ENCODE results near the gene ASAP2.
"Not testable (repeated sequence)": the region's sequence is repeated elsewhere in the genome, so short reads cannot be mapped to it uniquely, and the experiment has no call there.

ASAP2 gene

GRCh38 chr2:9392898-9393765 is 186.5 kb downstream of the ASAP2 start:
- no peak for DNase-seq (ENCODE audit: low read depth)
- H3K4me3 ChIP-seq (ENCODE audit: low read depth, low read length): no peak overlapping the region
- TF ChIP-seq, protein P1, sequence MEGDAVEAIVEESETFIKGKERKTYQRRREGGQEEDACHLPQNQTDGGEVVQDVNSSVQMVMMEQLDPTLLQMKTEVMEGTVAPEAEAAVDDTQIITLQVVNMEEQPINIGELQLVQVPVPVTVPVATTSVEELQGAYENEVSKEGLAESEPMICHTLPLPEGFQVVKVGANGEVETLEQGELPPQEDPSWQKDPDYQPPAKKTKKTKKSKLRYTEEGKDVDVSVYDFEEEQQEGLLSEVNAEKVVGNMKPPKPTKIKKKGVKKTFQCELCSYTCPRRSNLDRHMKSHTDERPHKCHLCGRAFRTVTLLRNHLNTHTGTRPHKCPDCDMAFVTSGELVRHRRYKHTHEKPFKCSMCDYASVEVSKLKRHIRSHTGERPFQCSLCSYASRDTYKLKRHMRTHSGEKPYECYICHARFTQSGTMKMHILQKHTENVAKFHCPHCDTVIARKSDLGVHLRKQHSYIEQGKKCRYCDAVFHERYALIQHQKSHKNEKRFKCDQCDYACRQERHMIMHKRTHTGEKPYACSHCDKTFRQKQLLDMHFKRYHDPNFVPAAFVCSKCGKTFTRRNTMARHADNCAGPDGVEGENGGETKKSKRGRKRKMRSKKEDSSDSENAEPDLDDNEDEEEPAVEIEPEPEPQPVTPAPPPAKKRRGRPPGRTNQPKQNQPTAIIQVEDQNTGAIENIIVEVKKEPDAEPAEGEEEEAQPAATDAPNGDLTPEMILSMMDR (IDR thresholded peaks at IDR 0.05; ENCODE audit: insufficient read depth, low read depth, low read length, missing control alignments): no peak

- TF ChIP-seq, protein P1 (IDR thresholded peaks at IDR 0.05; ENCODE audit: insufficient read depth, low read depth, low read length, missing control alignments): no peak
- H3K4me3 ChIP-seq (ENCODE audit: low read depth, low read length): no peak overlapping the region
- DNase-seq (ENCODE audit: low read depth): no peak
Observed at GRCh38 chr2:9394816-9395215, 188.2 kb downstream of the ASAP2 start.

DNA sequence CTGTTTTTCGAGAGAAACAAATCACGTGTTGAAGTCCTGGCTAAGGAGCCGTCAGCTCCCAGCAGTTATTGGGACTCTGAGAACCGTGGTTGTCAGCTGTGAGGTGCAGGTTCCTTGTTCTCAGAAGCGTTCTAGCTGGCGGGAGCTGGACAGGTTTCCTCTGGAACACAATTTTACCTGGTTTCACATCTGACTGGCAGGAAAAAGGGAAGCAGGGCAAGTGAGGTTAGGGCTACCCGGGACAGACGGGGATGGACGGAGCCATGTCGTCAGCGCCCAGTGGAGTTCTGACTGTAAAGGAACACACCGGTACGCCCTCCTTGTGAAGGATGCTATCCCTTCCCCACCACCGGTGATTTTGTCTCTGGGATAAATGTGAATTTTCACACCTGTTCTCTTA is 190.6 kb downstream of the ASAP2 start:
- H3K4me3 ChIP-seq (ENCODE audit: low read depth, low read length): no peak overlapping the region
- TF ChIP-seq, protein P1 (IDR thresholded peaks at IDR 0.05; ENCODE audit: insufficient read depth, low read depth, low read length, missing control alignments): no peak
- DNase-seq (ENCODE audit: low read depth): no peak

- DNase-seq (ENCODE audit: low read depth); H3K4me3 ChIP-seq (ENCODE audit: low read depth, low read length): not testable (repeated sequence)
Observed at GRCh38 chr2:9398251-9398650, 191.6 kb downstream of the ASAP2 start.

GRCh38 chr2:9398881-9399780 is 192.5 kb downstream of the ASAP2 start:
- no peak overlapping the region for H3K4me3 ChIP-seq (ENCODE audit: low read depth, low read length)
- TF ChIP-seq, protein P1 (IDR thresholded peaks at IDR 0.05; ENCODE audit: insufficient read depth, low read depth, low read length, missing control alignments): no peak

GRCh38 chr2:9400268-9401058 is 193.9 kb downstream of the ASAP2 start:
- TF ChIP-seq, protein P1 (IDR thresholded peaks at IDR 0.05; ENCODE audit: insufficient read depth, low read depth, low read length, missing control alignments): no peak
- no peak overlapping the region for H3K4me3 ChIP-seq (ENCODE audit: low read depth, low read length)
- no peak for DNase-seq (ENCODE audit: low read depth)

More at GRCh38 chr2:9398881-9399780, 192.5 kb downstream of the ASAP2 start:
- DNase-seq (ENCODE audit: low read depth): no peak
